KG1 (cell line): Measurements from ENCODE around the gene PPM1H.

Source experiments
- DNase-seq: peaks from one replicate; lab custom pipeline; 2025; lab: John Stamatoyannopoulos, UW

The PPM1H gene

GRCh38 chr12:62873116-62873825 lies 61.7 kb downstream of the PPM1H start:
- no peak for DNase-seq

- no peak for DNase-seq
Observed at GRCh38 chr12:62868820-62869219, 66.1 kb downstream of the PPM1H start.

- no peak for DNase-seq
Observed at GRCh38 chr12:62866451-62867082, 68.4 kb downstream of the PPM1H start.

GRCh38 chr12:62865937-62866336 lies 69.0 kb downstream of the PPM1H start:
- DNase-seq, result no peak

- no peak for DNase-seq
Observed at GRCh38 chr12:62865065-62865464, 69.9 kb downstream of the PPM1H start.

- DNase-seq, result no peak
Observed at GRCh38 chr12:62862259-62862881, 72.6 kb downstream of the PPM1H start.

GRCh38 chr12:62861586-62861985 lies 73.4 kb downstream of the PPM1H start:
- no peak for DNase-seq

- no peak for DNase-seq
Observed at GRCh38 chr12:62860501-62861411, 74.2 kb downstream of the PPM1H start.

- no peak for DNase-seq
Observed at GRCh38 chr12:62860020-62860419, 74.9 kb downstream of the PPM1H start.

- no peak for DNase-seq
Observed at GRCh38 chr12:62859321-62859737, 75.6 kb downstream of the PPM1H start.

- DNase-seq, result no peak
Observed at GRCh38 chr12:62856454-62856853, 78.5 kb downstream of the PPM1H start.

GRCh38 chr12:62854024-62854423 lies 80.9 kb downstream of the PPM1H start:
- DNase-seq, result no peak

GRCh38 chr12:62849398-62849797 lies 85.6 kb downstream of the PPM1H start:
- DNase-seq, result no peak

- DNase-seq, result no peak
Observed at GRCh38 chr12:62848418-62848817, 86.5 kb downstream of the PPM1H start.

- no peak for DNase-seq
Observed at GRCh38 chr12:62847709-62848108, 87.2 kb downstream of the PPM1H start.

GRCh38 chr12:62846491-62846890 lies 88.5 kb downstream of the PPM1H start:
- DNase-seq, result no peak

- DNase-seq, result no peak
Observed at GRCh38 chr12:62844915-62845314, 90.0 kb downstream of the PPM1H start.

- no peak for DNase-seq
Observed at GRCh38 chr12:62843716-62844115, 91.2 kb downstream of the PPM1H start.

GRCh38 chr12:62841846-62842245 lies 93.1 kb downstream of the PPM1H start:
- DNase-seq, result no peak

GRCh38 chr12:62840806-62841205 lies 94.1 kb downstream of the PPM1H start:
- no peak for DNase-seq

GRCh38 chr12:62839869-62840660 lies 94.9 kb downstream of the PPM1H start:
- no peak for DNase-seq
